Ovary (tissue), 9 donors: ENCODE measurements around the gene NENF. TPM values are rescaled to one million over a fixed set of nuclear protein-coding genes. Genes with fewer than 3 reads are reported as not detected.

Experiments used
- DNase-seq, 5 donors: peaks; one replicate each; pipeline ENCODE4 v3.0.0-alpha.2; 2019 to 2020
- H3K27ac ChIP-seq, 2 donors: fragments of 200-600 bp; one replicate each; pipeline versions ENCODE4 v1.5.1 to v1.8.0; 2019 to 2022
- H3K27me3 ChIP-seq: fragments of 200-600 bp; one replicate; pipeline ENCODE4 v1.8.0; 2022
- H3K36me3 ChIP-seq: fragments of 200-600 bp; sonication (generic); one replicate; pipeline ENCODE4 v1.5.1; 2019
- H3K4me1 ChIP-seq: one replicate; pipeline ENCODE4 v1.8.1; 2013; ENCODE audit warnings: mild to moderate bottlenecking, moderate library complexity; ENCODE audit not compliant: insufficient read depth
- H3K4me3 ChIP-seq: fragments of 200-600 bp; sonication (generic); one replicate; pipeline ENCODE4 v1.5.1; 2017
- H3K9me3 ChIP-seq, 2 donors: fragments of 200-600 bp in 1 of 2; sonication (generic) in 1 of 2; one replicate each; pipeline versions ENCODE4 v1.5.1 to v1.8.1; 2013 to 2019; ENCODE audit warnings: mild to moderate bottlenecking in 1 of 2, moderate library complexity in 1 of 2
- CTCF ChIP-seq, 3 donors: fragments of 450-650 bp in 2 of 3; fragments of 200-600 bp in 1 of 3; IDR thresholded peaks; one replicate each; pipeline versions ENCODE4 v1.5.1 to v1.8.0; 2016 to 2022; ENCODE audit warnings: antibody characterized with exemption in 3 of 3, mild to moderate bottlenecking in 1 of 3
- EP300 ChIP-seq: sonication (generic); formaldehyde crosslinking; IDR thresholded peaks from one replicate; pipeline ENCODE4 v1.6.1; 2017; ENCODE audit warnings: antibody characterized with exemption
- POLR2A ChIP-seq: fragments of 450-650 bp; IDR thresholded peaks from one replicate; pipeline ENCODE4 v1.6.1; 2017; ENCODE audit warnings: antibody characterized with exemption, mild to moderate bottlenecking, moderate library complexity
- WGBS, 3 donors: extraction: QIAGEN DNeasy Blood & Tissue Kit in 1 of 3; methylation state at CpG; one replicate each; pipeline versions ENCODE4 v1.1.5 to v1.1.7; 2013 to 2017; 5-methylcytosine and 5-hydroxymethylcytosine counted together
- intact Hi-C, 4 donors: fragments of 100-400 bp; cut with DNase I; formaldehyde crosslinking; loops; one replicate each; pipeline versions ENCODE4 v1.11.0 to v1.15.1; 2022 to 2023
- polyA plus RNA-seq, 2 donors: library from polyadenylated mRNA; stranded (reverse); fragments of 200-250 nt in 1 of 2; fragments of 350-450 nt in 1 of 2; fragmentation: Illumina TruSeq in 1 of 2; extraction: RNeasy Lipid Tissue Mini Kit (QIAGEN cat#74804) in 1 of 2; gene quantifications; one replicate each; pipeline ENCODE4 v1.2.3, GENCODE V29; 2013 to 2014
- total RNA-seq, 7 donors: library from RNA; depleted of rRNA in 2 of 7; stranded (reverse); fragments of >200 nt in 2 of 7; fragmentation: NEBNext Ultra II Directional in 3 of 7; extraction: Animal tissue kit (Norgen Biotek cat#: 25700) in 3 of 7; gene quantifications; one replicate each; pipeline versions ENCODE4 v1.1.0 to v1.2.4, GENCODE V29; 2016 to 2023
- donor health status: DM: no; HTN: no; CAD: no; lungs with moderate emphysema.
- donor health status: DM: no; HTN: no; CAD: no.
- donor health status: Bipolar disorder and iron deficiency.
- donor health status: DM: yes; HTN: yes; CAD: no.
- donor health status: DM: no; HTN: no; CAD: no.
- donor health status: DM: yes; HTN: yes; CAD: no.

Gene NENF
- total and polyA plus RNA-seq, 9 donors: 84.7 to 192 (median 102) TPM

GRCh38 chr1:212457740-212458338 lies 25.1 kb downstream of the NENF start:
- H3K9me3 ChIP-seq: no peaks in the 10 kb centered on the region
- intact Hi-C loops: loop anchor here in 3 of 4 donors (5.0 to 10.0 kb wide), 3 partner anchors 173 to 396 kb away; partner anchors contain the start of gene PPP2R5A (in 2 of the 3)
- H3K4me3 ChIP-seq: no peak overlapping the region
- no peaks in the 10 kb centered on the region for H3K27me3 ChIP-seq
- no peak overlapping the region for H3K27ac ChIP-seq
- WGBS, 3 donors: 51 to 55% (median 53%) methylated on average over 8 of the region's 8 CpGs
- H3K4me1 ChIP-seq: peaks cover 4% of the 10 kb centered on the region
- no peaks in the 10 kb centered on the region for H3K36me3 ChIP-seq
- no peak for DNase-seq
- TF ChIP-seq EP300 (no peak), CTCF (IDR thresholded peaks at IDR 0.05) (no peak), POLR2A (no peak)

GRCh38 chr1:212458817-212459216 lies 26.1 kb downstream of the NENF start:
- Histone ChIP-seq H3K9me3 (no peaks in the 10 kb centered on the region), H3K4me3 (no peak overlapping the region), H3K27me3 (no peaks in the 10 kb centered on the region), H3K27ac (no peak overlapping the region), H3K36me3 (no peaks in the 10 kb centered on the region), H3K4me1 (no peaks in the 10 kb centered on the region)
- no peak for DNase-seq
- WGBS, 3 donors: 12 to 31% (median 21%) methylated on average over 1 of the region's 1 CpG
- intact Hi-C loops: loop anchor here in 3 of 4 donors (5.0 to 10.0 kb wide), 3 partner anchors 174 to 397 kb away; partner anchors contain the start of gene PPP2R5A (in 2 of the 3)
- no peak for TF ChIP-seq CTCF (IDR thresholded peaks at IDR 0.05)
- TF ChIP-seq EP300: no peak
- no peak for TF ChIP-seq POLR2A

GRCh38 chr1:212459656-212460055 lies 26.9 kb downstream of the NENF start:
- no peak for DNase-seq
- no peak overlapping the region for H3K27ac ChIP-seq
- H3K9me3 ChIP-seq: no peaks in the 10 kb centered on the region
- intact Hi-C loops: loop anchor here in 3 of 4 donors (5.0 to 10.0 kb wide), 4 partner anchors 175 to 775 kb away; partner anchors contain the start of gene PPP2R5A (in 2 of the 3)
- H3K27me3 ChIP-seq: no peaks in the 10 kb centered on the region
- H3K36me3 ChIP-seq: no peaks in the 10 kb centered on the region
- no peaks in the 10 kb centered on the region for H3K4me1 ChIP-seq
- TF ChIP-seq CTCF (IDR thresholded peaks at IDR 0.05): no peak
- no peak for TF ChIP-seq EP300
- TF ChIP-seq POLR2A: no peak
- 71 to 92% (median 91%) methylated on average over 5 of the region's 5 CpGs for WGBS, 3 donors
- H3K4me3 ChIP-seq: no peak overlapping the region

GRCh38 chr1:212460376-212460775 lies 27.7 kb downstream of the NENF start:
- Histone ChIP-seq H3K4me1 (no peaks in the 10 kb centered on the region), H3K9me3 (no peaks in the 10 kb centered on the region), H3K27me3 (no peaks in the 10 kb centered on the region), H3K36me3 (no peaks in the 10 kb centered on the region), H3K4me3 (no peak overlapping the region), H3K27ac (no peak overlapping the region)
- TF ChIP-seq POLR2A: no peak
- TF ChIP-seq EP300: no peak
- no peak for TF ChIP-seq CTCF (IDR thresholded peaks at IDR 0.05)
- DNase-seq: no peak
- intact Hi-C loops: loop anchor here in 1 of 4 donors (10.0 kb wide), 1 partner anchor 776 kb away; no protein-coding TSS in a partner anchor
- 74 to 80% (median 79%) methylated on average over 9 of the region's 9 CpGs for WGBS, 3 donors
